ENCODE measurements around the gene GRWD1.
A peak's percentile ranks its signal among the peaks of the same experiment; 100 is the strongest.

Gene GRWD1

DNA sequence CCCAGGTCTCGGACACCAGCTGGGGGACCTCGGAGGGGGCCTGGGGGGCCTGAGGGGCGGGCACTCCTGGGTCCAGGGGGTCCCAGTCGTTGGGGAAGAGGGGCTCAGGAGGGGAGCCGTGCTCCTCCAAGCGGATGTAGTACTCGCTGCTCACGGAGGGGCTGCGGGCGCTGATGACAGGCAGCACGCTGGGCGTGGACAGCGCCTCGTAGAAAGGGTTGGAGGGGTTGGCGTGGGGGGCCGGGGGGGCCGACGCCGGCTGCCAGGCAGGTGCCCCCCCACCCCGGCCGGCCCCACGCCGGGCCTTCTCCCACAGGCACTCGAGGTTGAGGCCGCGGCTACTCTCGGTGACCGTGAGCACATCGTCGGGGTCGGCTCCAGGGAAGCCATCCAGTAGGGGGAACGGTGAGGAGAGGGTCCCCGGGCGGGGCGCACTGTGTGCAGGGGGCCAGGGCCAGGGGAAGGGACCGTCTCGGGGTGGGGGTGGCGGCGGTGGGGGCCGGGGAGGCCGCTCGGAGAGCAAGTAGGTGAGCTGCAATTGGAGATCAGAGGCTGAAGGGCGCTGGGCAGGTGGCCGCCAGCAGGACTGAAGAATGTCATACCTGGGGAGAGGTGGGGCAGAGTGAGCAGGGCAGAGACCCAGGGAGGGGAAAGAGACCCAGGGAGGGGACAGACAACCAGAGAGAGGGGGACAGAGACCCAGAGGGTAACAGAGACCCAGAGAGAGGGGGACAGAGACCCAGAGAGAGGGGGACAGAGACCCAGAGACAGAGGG is 53.7 kb downstream of the GRWD1 start:
- Histone ChIP-seq H3K4me3 (replicated peaks; ENCODE audit: low read depth, low read length) (no peak overlapping the region), H3K36me3 (ENCODE audit: control insufficient read depth, insufficient read depth, low read length) (no peaks in the 10 kb centered on the region), H3K27me3 (replicated peaks; ENCODE audit: control insufficient read depth, insufficient read depth, low read length) (no peaks in the 10 kb centered on the region; the same call in 1 of the 2 replicates)
- no peak for TF ChIP-seq CTCF (IDR thresholded peaks at IDR 0.05; ENCODE audit: insufficient read depth, low read length, poor library complexity, severe bottlenecking)
- no peak for DNase-seq (ENCODE audit: extremely low read depth, insufficient read length)

GRCh38 chr19:48500830-48501493 is 55.2 kb downstream of the GRWD1 start:
- DNase-seq (ENCODE audit: extremely low read depth, insufficient read length): no peak
- Histone ChIP-seq H3K36me3 (ENCODE audit: control insufficient read depth, insufficient read depth, low read length) (no peaks in the 10 kb centered on the region), H3K27me3 (replicated peaks; ENCODE audit: control insufficient read depth, insufficient read depth, low read length) (no peaks in the 10 kb centered on the region; the same call in 1 of the 2 replicates), H3K4me3 (replicated peaks; ENCODE audit: low read depth, low read length) (no peak overlapping the region)
- TF ChIP-seq CTCF (IDR thresholded peaks at IDR 0.05; ENCODE audit: insufficient read depth, low read length, poor library complexity, severe bottlenecking): no peak

DNA sequence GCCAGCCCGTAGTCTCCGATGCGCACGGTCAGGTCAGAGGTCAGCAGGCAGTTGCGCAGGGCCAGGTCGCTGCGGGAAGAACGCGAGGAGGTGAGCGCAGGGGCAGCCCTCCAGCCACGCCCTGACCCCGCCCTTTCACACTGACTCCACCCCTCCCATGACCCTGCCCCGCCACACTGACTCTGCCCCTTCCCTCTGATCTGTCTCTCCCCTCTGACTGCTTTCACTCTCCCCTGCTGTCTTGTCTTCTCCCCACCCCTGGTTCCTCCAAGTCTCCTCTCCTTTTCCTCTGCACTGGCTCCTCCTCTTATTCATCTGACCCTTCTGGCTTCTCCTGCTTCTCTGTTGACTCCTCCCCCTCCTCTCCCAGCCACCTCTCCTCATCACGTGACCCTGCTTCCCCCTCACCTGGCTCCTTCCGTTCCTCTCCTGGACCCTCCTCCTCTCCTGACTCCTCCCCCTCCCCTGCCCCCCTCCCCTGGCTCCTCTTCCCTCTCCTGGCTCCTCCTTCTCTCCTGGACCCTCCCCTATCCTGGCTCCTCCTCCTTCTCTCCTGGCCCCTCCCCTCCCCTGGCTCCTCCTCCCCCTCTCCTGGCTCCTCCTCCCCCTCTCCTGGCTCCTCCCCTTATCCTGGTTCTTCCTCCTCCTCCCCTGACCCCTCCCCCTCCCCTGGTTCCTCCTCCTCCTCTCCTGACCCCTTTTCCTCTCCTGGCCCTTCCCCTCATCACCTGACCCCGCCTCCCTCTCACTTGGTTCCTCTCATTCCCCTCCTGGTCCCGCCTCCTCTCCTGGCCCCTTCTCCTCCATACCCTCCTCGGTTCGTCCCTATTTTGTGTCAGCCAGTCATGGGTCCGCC is 55.9 kb downstream of the GRWD1 start:
- peak; percentile 69 for DNase-seq (ENCODE audit: extremely low read depth, insufficient read length)
- no peak for TF ChIP-seq CTCF (IDR thresholded peaks at IDR 0.05; ENCODE audit: insufficient read depth, low read length, poor library complexity, severe bottlenecking)
- H3K27me3 ChIP-seq (replicated peaks; ENCODE audit: control insufficient read depth, insufficient read depth, low read length): no peaks in the 10 kb centered on the region; the same call in 1 of the 2 replicates
- H3K4me3 ChIP-seq (replicated peaks; ENCODE audit: low read depth, low read length): no peak overlapping the region
- H3K36me3 ChIP-seq (ENCODE audit: control insufficient read depth, insufficient read depth, low read length): no peaks in the 10 kb centered on the region

GRCh38 chr19:48502350-48503018 is 56.7 kb downstream of the GRWD1 start:
- H3K4me3 ChIP-seq (replicated peaks; ENCODE audit: low read depth, low read length): no peak overlapping the region
- DNase-seq (ENCODE audit: extremely low read depth, insufficient read length): peak; percentile 78

More at GRCh38 chr19:48502350-48503018, 56.7 kb downstream of the GRWD1 start:
- Histone ChIP-seq H3K36me3 (ENCODE audit: control insufficient read depth, insufficient read depth, low read length) (no peaks in the 10 kb centered on the region), H3K27me3 (replicated peaks; ENCODE audit: control insufficient read depth, insufficient read depth, low read length) (no peaks in the 10 kb centered on the region; the same call in 1 of the 2 replicates)
- TF ChIP-seq CTCF (IDR thresholded peaks at IDR 0.05; ENCODE audit: insufficient read depth, low read length, poor library complexity, severe bottlenecking): no peak

Measured in GM06990 (cell line).